ENCODE data around the gene USP37. TPM values are rescaled to one million over a fixed set of nuclear protein-coding genes. Genes with fewer than 3 reads are reported as not detected.

USP37 gene
- total and polyA plus RNA-seq, 2 of the 13 experiments (the other 11 are each of a cell fraction or from before 2014, with no cell fraction given) = 6.5 to 30.6 TPM

DNA sequence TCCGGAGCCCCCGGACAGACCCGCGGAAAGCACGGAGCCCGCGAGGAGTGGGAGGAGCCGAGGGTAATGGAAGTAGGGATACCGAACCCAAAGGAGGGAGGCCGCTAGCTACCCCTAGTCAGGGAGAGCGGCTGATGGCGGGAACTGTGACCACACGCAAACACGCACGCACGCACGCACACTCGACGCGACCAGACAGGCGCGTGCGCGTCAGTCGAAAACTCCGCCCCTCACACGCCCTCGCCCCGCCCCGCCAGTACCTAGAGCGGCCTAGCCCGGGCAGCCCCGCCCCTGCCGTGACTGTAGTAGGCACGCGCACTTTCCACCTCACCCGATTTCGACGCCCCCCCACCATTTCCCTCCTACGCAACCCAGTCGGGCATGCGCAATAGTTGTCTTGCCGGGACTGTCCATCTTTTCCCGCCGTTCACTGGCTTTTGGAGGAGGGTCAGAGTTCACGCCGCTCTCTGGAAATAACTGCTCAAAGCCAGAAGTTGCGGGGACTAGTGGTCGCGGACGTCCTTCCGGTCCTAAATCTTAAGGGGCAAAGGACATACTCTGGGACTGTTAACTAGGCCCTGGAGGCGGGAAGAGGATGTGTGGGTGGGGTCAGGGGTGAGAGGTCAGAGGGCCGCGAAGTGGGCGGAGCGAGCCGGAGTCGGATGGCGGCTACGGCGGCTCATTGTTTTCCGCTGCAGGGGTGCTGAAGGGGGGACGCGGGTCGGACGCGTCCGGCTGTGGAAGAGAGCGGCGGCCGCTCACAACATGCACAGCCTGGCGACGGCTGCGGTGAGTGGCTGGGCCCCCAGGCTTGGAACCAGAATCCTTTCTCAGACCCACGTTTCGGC, at the start of gene USP37, which contains the start of gene CNOT9 (continued):
- TF ChIP-seq, protein P1, sequence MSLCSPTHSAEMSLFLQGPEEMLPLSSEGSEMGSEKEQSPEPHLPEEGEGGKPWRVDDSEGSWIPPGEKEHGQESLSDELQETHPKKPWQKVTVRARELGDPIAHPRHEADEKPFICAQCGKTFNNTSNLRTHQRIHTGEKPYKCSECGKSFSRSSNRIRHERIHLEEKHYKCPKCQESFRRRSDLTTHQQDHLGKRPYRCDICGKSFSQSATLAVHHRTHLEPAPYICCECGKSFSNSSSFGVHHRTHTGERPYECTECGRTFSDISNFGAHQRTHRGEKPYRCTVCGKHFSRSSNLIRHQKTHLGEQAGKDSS (CRISPR knock-in tag; IDR thresholded peaks at IDR 0.05; ENCODE audit: borderline replicate concordance, low read depth) = peak; percentile 60; the same call in 1 of the 2 replicates
- TF ChIP-seq ZNF343 (CRISPR knock-in tag; IDR thresholded peaks at IDR 0.05) (peak; percentile 93), ZNF282 (IDR thresholded peaks at IDR 0.05; ENCODE audit: partially characterized antibody) (no peak), RXRA (CRISPR knock-in tag; IDR thresholded peaks at IDR 0.05) (peak; percentile 81), SP5 (CRISPR knock-in tag; IDR thresholded peaks at IDR 0.05; ENCODE audit: borderline replicate concordance, low read depth) (peak; percentile 77), RARG (CRISPR knock-in tag; IDR thresholded peaks at IDR 0.05; ENCODE audit: low read depth) (no peak), ZNF570 (CRISPR knock-in tag; IDR thresholded peaks at IDR 0.05; ENCODE audit: borderline replicate concordance) (no peak), SAFB2 (CRISPR knock-in tag; IDR thresholded peaks at IDR 0.05; ENCODE audit: borderline replicate concordance, low read depth) (no peak; the same call in 1 of the 2 replicates), ZSCAN21 (CRISPR knock-in tag; IDR thresholded peaks at IDR 0.05; ENCODE audit: borderline replicate concordance) (peak; percentile 97), ERF (CRISPR knock-in tag; IDR thresholded peaks at IDR 0.05) (peak; percentile 92), ZNF773 (CRISPR knock-in tag; IDR thresholded peaks at IDR 0.05; ENCODE audit: borderline replicate concordance) (peak; percentile 87), FOSL2 (CRISPR knock-in tag; IDR thresholded peaks at IDR 0.05) (peak; percentile 22), DNMT3B (CRISPR knock-in tag; conservative IDR thresholded peaks at IDR 0.05) (peak; percentile 76), ZMAT3 (CRISPR knock-in tag; conservative IDR thresholded peaks at IDR 0.05) (peak; percentile 99)
- TF ChIP-seq, protein P2, sequence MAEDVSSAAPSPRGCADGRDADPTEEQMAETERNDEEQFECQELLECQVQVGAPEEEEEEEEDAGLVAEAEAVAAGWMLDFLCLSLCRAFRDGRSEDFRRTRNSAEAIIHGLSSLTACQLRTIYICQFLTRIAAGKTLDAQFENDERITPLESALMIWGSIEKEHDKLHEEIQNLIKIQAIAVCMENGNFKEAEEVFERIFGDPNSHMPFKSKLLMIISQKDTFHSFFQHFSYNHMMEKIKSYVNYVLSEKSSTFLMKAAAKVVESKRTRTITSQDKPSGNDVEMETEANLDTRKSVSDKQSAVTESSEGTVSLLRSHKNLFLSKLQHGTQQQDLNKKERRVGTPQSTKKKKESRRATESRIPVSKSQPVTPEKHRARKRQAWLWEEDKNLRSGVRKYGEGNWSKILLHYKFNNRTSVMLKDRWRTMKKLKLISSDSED (CRISPR knock-in tag; IDR thresholded peaks at IDR 0.05) = no peak
- TF ChIP-seq, protein P3, sequence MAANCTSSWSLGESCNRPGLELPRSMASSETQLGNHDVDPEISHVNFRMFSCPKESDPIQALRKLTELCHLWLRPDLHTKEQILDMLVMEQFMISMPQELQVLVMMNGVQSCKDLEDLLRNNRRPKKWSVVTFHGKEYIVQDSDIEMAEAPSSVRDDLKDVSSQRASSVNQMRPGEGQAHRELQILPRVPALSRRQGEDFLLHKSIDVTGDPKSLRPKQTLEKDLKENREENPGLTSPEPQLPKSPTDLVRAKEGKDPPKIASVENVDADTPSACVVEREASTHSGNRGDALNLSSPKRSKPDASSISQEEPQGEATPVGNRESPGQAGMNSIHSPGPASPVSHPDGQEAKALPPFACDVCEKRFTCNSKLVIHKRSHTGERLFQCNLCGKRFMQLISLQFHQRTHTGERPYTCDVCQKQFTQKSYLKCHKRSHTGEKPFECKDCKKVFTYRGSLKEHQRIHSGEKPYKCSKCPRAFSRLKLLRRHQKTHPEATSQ (CRISPR knock-in tag; IDR thresholded peaks at IDR 0.05; ENCODE audit: borderline replicate concordance) = peak; percentile 95; the same call in 1 of the 2 replicates
- TF ChIP-seq, protein P4, sequence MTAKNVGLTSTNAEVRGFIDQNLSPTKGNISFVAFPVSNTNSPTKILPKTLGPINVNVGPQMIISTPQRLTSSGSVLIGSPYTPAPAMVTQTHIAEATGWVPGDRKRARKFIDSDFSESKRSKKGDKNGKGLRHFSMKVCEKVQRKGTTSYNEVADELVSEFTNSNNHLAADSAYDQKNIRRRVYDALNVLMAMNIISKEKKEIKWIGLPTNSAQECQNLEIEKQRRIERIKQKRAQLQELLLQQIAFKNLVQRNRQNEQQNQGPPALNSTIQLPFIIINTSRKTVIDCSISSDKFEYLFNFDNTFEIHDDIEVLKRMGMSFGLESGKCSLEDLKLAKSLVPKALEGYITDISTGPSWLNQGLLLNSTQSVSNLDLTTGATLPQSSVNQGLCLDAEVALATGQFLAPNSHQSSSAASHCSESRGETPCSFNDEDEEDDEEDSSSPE (CRISPR knock-in tag; IDR thresholded peaks at IDR 0.05) = peak; percentile 99
- TF ChIP-seq, protein P5, sequence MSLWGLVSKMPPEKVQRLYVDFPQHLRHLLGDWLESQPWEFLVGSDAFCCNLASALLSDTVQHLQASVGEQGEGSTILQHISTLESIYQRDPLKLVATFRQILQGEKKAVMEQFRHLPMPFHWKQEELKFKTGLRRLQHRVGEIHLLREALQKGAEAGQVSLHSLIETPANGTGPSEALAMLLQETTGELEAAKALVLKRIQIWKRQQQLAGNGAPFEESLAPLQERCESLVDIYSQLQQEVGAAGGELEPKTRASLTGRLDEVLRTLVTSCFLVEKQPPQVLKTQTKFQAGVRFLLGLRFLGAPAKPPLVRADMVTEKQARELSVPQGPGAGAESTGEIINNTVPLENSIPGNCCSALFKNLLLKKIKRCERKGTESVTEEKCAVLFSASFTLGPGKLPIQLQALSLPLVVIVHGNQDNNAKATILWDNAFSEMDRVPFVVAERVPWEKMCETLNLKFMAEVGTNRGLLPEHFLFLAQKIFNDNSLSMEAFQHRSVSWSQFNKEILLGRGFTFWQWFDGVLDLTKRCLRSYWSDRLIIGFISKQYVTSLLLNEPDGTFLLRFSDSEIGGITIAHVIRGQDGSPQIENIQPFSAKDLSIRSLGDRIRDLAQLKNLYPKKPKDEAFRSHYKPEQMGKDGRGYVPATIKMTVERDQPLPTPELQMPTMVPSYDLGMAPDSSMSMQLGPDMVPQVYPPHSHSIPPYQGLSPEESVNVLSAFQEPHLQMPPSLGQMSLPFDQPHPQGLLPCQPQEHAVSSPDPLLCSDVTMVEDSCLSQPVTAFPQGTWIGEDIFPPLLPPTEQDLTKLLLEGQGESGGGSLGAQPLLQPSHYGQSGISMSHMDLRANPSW (CRISPR knock-in tag; IDR thresholded peaks at IDR 0.05; ENCODE audit: borderline replicate concordance) = peak; percentile 90; the same call in 1 of the 2 replicates
- TF ChIP-seq, protein P6, sequence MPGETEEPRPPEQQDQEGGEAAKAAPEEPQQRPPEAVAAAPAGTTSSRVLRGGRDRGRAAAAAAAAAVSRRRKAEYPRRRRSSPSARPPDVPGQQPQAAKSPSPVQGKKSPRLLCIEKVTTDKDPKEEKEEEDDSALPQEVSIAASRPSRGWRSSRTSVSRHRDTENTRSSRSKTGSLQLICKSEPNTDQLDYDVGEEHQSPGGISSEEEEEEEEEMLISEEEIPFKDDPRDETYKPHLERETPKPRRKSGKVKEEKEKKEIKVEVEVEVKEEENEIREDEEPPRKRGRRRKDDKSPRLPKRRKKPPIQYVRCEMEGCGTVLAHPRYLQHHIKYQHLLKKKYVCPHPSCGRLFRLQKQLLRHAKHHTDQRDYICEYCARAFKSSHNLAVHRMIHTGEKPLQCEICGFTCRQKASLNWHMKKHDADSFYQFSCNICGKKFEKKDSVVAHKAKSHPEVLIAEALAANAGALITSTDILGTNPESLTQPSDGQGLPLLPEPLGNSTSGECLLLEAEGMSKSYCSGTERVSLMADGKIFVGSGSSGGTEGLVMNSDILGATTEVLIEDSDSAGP (CRISPR knock-in tag; IDR thresholded peaks at IDR 0.05; ENCODE audit: borderline replicate concordance) = peak; percentile 95

Data from HepG2 (cell line).